ENCODE results near the gene RNF225.

DNA sequence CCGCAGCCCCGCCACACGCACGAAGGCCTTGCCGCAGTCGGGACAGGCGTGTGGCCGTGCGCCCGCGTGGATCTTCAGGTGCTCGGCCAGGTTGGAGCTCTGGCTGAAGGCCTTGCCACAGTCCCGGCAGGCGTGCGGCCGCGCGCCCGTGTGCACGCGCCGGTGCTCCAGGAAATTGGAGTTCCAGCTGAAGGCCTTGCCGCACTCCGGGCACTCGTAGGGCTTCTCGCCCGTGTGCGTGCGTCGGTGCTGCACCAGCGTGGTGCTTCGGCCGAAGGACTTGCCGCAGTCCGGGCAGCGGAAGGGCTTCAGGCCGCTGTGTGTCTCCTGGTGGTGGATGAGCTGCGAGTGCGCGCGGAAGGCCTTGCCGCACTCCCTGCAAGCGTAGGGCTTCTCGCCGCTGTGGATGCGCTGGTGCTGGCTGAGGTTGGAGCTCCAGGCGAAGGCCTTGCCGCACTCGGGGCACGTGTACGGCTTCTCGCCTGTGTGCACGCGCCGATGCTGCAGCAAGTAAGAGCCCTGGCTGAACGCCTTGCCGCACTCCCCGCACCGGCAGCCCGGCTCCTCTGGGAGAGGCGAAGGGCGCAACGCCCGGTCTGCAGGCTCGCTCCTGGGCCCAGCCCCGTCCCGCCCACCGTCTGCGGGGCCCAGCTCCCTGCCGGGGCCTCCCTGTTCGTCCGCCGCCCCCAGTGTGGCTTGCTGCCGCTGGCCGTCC lies 38.5 kb upstream of the RNF225 start:
- TF ChIP-seq, protein P1, sequence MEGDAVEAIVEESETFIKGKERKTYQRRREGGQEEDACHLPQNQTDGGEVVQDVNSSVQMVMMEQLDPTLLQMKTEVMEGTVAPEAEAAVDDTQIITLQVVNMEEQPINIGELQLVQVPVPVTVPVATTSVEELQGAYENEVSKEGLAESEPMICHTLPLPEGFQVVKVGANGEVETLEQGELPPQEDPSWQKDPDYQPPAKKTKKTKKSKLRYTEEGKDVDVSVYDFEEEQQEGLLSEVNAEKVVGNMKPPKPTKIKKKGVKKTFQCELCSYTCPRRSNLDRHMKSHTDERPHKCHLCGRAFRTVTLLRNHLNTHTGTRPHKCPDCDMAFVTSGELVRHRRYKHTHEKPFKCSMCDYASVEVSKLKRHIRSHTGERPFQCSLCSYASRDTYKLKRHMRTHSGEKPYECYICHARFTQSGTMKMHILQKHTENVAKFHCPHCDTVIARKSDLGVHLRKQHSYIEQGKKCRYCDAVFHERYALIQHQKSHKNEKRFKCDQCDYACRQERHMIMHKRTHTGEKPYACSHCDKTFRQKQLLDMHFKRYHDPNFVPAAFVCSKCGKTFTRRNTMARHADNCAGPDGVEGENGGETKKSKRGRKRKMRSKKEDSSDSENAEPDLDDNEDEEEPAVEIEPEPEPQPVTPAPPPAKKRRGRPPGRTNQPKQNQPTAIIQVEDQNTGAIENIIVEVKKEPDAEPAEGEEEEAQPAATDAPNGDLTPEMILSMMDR (IDR thresholded peaks at IDR 0.05): no peak
- no peak for TF ChIP-seq POLR2A (IDR thresholded peaks at IDR 0.05)
